HG02981 (cell line): ENCODE measurements around the gene GLIS1.

Experiments
- ATAC-seq: cut with Tn5 transposase; IDR thresholded peaks from one replicate; pipeline ENCODE4 v1.9.1; 2021; ENCODE audit warnings: mild to moderate bottlenecking, moderate library complexity; ENCODE audit not compliant: unreplicated experiment

GLIS1 gene

GRCh38 chr1:53584777-53585107, 154.2 kb downstream of the GLIS1 start:
- no peak for ATAC-seq

GRCh38 chr1:53583868-53584776, 154.8 kb downstream of the GLIS1 start:
- no peak for ATAC-seq

GRCh38 chr1:53583021-53583867, 155.7 kb downstream of the GLIS1 start:
- no peak for ATAC-seq

- ATAC-seq: no peak
Measured at GRCh38 chr1:53582211-53583020, 156.5 kb downstream of the GLIS1 start.

GRCh38 chr1:53581476-53581875, 157.5 kb downstream of the GLIS1 start:
- no peak for ATAC-seq

GRCh38 chr1:53580739-53581475, 158.1 kb downstream of the GLIS1 start:
- no peak for ATAC-seq

- ATAC-seq: no peak
Measured at GRCh38 chr1:53580009-53580400, 159.0 kb downstream of the GLIS1 start.

GRCh38 chr1:53579221-53580008, 159.5 kb downstream of the GLIS1 start:
- ATAC-seq: no peak

- ATAC-seq: no peak
Measured at GRCh38 chr1:53578358-53578757, 160.6 kb downstream of the GLIS1 start.

GRCh38 chr1:53577761-53578100, 161.2 kb downstream of the GLIS1 start:
- no peak for ATAC-seq

- ATAC-seq: no peak
Measured at GRCh38 chr1:53576866-53577760, 161.9 kb downstream of the GLIS1 start.

GRCh38 chr1:53576381-53576801, 162.6 kb downstream of the GLIS1 start:
- no peak for ATAC-seq

- no peak for ATAC-seq
Measured at GRCh38 chr1:53575955-53576320, 163.0 kb downstream of the GLIS1 start.

- no peak for ATAC-seq
Measured at GRCh38 chr1:53575141-53575954, 163.6 kb downstream of the GLIS1 start.

- ATAC-seq: no peak
Measured at GRCh38 chr1:53574621-53575020, 164.3 kb downstream of the GLIS1 start.

GRCh38 chr1:53573931-53574330, 165.0 kb downstream of the GLIS1 start:
- ATAC-seq: no peak

- no peak for ATAC-seq
Measured at GRCh38 chr1:53573522-53573921, 165.4 kb downstream of the GLIS1 start.

GRCh38 chr1:53572815-53573173, 166.2 kb downstream of the GLIS1 start:
- ATAC-seq: no peak
